CD4-positive, alpha-beta T cell (primary cell): ENCODE measurements around the gene SOD2. TPM values are rescaled to one million over a fixed set of nuclear protein-coding genes. Genes with fewer than 3 reads are reported as not detected.
A peak's percentile ranks its signal among the peaks of the same experiment; 100 is the strongest.
"Not testable (repeated sequence)": the region's sequence is repeated elsewhere in the genome, so short reads cannot be mapped to it uniquely, and the experiment has no call there.

Experiments used
- ATAC-seq: fragments of 200-7000 bp; cut with Tn5 transposase; one replicate; pipeline ENCODE4 v1.10.0; 2022; ENCODE audit warnings: mild to moderate bottlenecking; ENCODE audit not compliant: poor library complexity
- CTCF ChIA-PET: fragments of 350-600 bp; sonication (Branson Sonifier 250); formaldehyde crosslinking; loops from one replicate; lab custom pipeline; 2021; ENCODE audit warnings: antibody characterized with exemption, inconsistent platforms; lab: Charles Lee
- POLR2A ChIA-PET: fragments of 350-600 bp; sonication (Branson Sonifier 250); formaldehyde crosslinking; loops from one replicate; lab custom pipeline; 2021; ENCODE audit warnings: antibody characterized with exemption, inconsistent platforms; lab: Charles Lee
- DNase-seq, 14 experiments: peaks; one replicate each; pipeline ENCODE4 v3.0.0-alpha.2; 2013 to 2020; ENCODE audit warnings: mixed read lengths in 2 of 14
- H3K27ac ChIP-seq, 2 donors: one replicate each; pipeline versions ENCODE4 v1.5.1 to v1.7.0; 2013; ENCODE audit warnings: low read length in 2 of 2, low read depth in 1 of 2, mild to moderate bottlenecking in 1 of 2
- H3K27me3 ChIP-seq, 2 experiments: 1 replicate in 1 of 2; 2 replicates in 1 of 2; pipeline versions ENCODE4 v1.6.1 to v1.7.0; 2013; ENCODE audit warnings: low read length in 2 of 2, control low read depth in 1 of 2, mild to moderate bottlenecking in 1 of 2, moderate library complexity in 1 of 2; ENCODE audit not compliant: insufficient read depth in 2 of 2, control insufficient read depth in 1 of 2
- H3K36me3 ChIP-seq: one replicate; pipeline ENCODE4 v1.6.1; 2013; ENCODE audit warnings: low read length, control low read depth; ENCODE audit not compliant: insufficient read depth
- H3K4me1 ChIP-seq: one replicate; pipeline ENCODE4 v1.6.1; 2013; ENCODE audit warnings: low read length, control low read depth; ENCODE audit not compliant: insufficient read depth
- H3K4me3 ChIP-seq: one replicate; pipeline ENCODE4 v1.5.1; 2013; ENCODE audit warnings: mild to moderate bottlenecking, low read length, moderate library complexity
- H3K9me3 ChIP-seq, 2 experiments: 1 replicate in 1 of 2; 2 replicates in 1 of 2; pipeline versions ENCODE4 v1.6.1 to v1.7.0; 2013; ENCODE audit warnings: low read length in 2 of 2, mild to moderate bottlenecking in 2 of 2, control low read depth in 1 of 2, moderate library complexity in 1 of 2; ENCODE audit not compliant: control insufficient read depth in 1 of 2, insufficient read depth in 1 of 2
- H3K27ac Mint-ChIP-seq: one replicate; pipeline ENCODE4 v1.8.0; 2020; ENCODE audit warnings: mixed read lengths
- H3K27me3 Mint-ChIP-seq: one replicate; pipeline ENCODE4 v1.8.0; 2021; ENCODE audit warnings: mixed read lengths
- H3K36me3 Mint-ChIP-seq: one replicate; pipeline ENCODE4 v1.8.0; 2021; ENCODE audit warnings: low read depth, mixed read lengths
- H3K4me1 Mint-ChIP-seq: one replicate; pipeline ENCODE4 v1.8.0; 2021; ENCODE audit warnings: low read depth, mixed read lengths
- H3K4me3 Mint-ChIP-seq: one replicate; pipeline ENCODE4 v1.8.0; 2020; ENCODE audit warnings: mild to moderate bottlenecking, mixed read lengths
- H3K9me3 Mint-ChIP-seq: one replicate; pipeline ENCODE4 v1.8.0; 2020; ENCODE audit warnings: mixed read lengths
- CTCF ChIP-seq: fragments of 200-600 bp; IDR thresholded peaks from one replicate; pipeline ENCODE4 v1.8.0; 2022; ENCODE audit warnings: antibody characterized with exemption, mild to moderate bottlenecking
- intact Hi-C, 2 experiments: fragments of 100-400 bp; cut with DNase I in 1 of 2; cut with micrococcal nuclease in 1 of 2; formaldehyde crosslinking; loops; one replicate each; pipeline versions ENCODE4 v1.15.1 to v1.9.0; 2023 to 2025; cut with DNase I, micrococcal nuclease
- total RNA-seq, 174 experiments: library from RNA in 2 of 174; stranded (reverse) in 2 of 174; gene quantifications; one replicate each; pipeline ENCODE4 v1.2.3 and lab custom pipeline; 2021 to 2026

Gene SOD2
- total RNA-seq, 2 experiments from 2014 or later, result 182 to 195 TPM

DNA sequence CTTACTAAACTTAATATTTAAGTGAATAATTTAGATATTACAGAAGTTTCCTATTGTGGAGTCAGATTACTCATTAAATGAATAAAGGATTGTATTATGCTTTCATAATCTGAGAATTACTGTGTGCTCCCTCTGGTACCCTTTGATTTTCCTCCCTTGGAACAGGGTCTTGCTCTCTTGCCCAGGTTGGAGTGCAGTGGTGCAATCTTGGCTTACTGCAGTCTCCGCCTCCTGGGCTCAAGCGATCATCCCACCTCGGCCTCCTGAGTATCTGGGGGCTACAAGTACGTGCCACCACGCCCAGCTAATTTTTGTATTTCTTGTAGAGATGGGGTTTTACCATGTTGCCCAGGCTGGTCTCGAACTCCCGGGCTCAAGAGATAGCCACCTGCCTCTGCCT lies 43.9 kb upstream of the SOD2 start:
- H3K4me1 ChIP-seq, result peaks cover 31% of the 10 kb centered on the region
- H3K9me3 ChIP-seq, result no peaks in the 10 kb centered on the region
- peaks cover 78% of the 10 kb centered on the region for H3K4me1 Mint-ChIP-seq
- no peak for TF ChIP-seq CTCF
- H3K27ac Mint-ChIP-seq, result no peak overlapping the region
- no peaks in the 10 kb centered on the region for H3K9me3 Mint-ChIP-seq
- ChIA-PET CTCF (no interaction called here), POLR2A (interaction anchor here (0.9 to 3.3 kb wide), 4 partner anchors 7 to 25 kb away, joined by 3 to 20 read pairs (median 4); partner anchors contain the start of genes ACAT2 and WTAP)
- DNase-seq (no peak), ATAC-seq (no peak)
- H3K36me3 Mint-ChIP-seq, result peaks cover 56% of the 10 kb centered on the region
- no peak overlapping the region for H3K27ac ChIP-seq
- H3K36me3 ChIP-seq, result peaks cover 58% of the 10 kb centered on the region
- H3K4me3 ChIP-seq, result no peak overlapping the region
- no peaks in the 10 kb centered on the region for H3K27me3 ChIP-seq
- no peak overlapping the region for H3K4me3 Mint-ChIP-seq
- intact Hi-C loops, result loop anchor here in 1 of 2 experiments (2.0 kb wide), 1 partner anchor 20 kb away; no protein-coding TSS in a partner anchor
- H3K27me3 Mint-ChIP-seq, result no peaks in the 10 kb centered on the region

DNA sequence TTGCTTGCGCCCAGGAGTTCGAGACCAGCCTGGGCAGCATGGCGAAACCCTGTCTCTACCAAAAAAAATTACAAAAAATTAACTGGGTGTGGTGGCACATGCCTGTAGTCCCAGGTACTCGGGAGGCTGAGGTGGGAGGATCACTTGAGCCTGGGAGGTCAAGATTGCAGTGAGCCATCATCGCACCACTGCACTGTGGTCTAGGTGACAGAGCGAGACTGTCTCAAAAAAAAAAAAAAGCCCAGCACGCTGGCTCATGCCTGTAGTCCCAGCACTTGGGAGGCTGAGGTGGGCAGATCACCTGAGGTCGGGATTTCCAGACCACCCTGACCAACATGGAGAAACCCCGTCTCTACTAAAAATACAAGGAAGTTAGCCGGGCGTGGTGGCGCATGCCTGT lies 40.4 kb upstream of the SOD2 start:
- H3K4me3 ChIP-seq, H3K27ac ChIP-seq, H3K9me3 ChIP-seq, DNase-seq, H3K4me3 Mint-ChIP-seq, H3K27me3 Mint-ChIP-seq, H3K27me3 ChIP-seq, intact Hi-C loops, CTCF ChIA-PET, H3K9me3 Mint-ChIP-seq, ATAC-seq: not testable (repeated sequence)
- Histone ChIP-seq H3K4me1 (peaks cover 43% of the 10 kb centered on the region), H3K36me3 (peaks cover 37% of the 10 kb centered on the region)
- POLR2A ChIA-PET, result interaction anchor here (2.0 to 8.1 kb wide), 2 partner anchors 28 to 37 kb away, joined by 17 to 195 read pairs; partner anchors contain the start of genes ACAT2 and SOD2
- Mint-ChIP-seq H3K36me3 (peaks cover 54% of the 10 kb centered on the region), H3K4me1 (peaks cover 92% of the 10 kb centered on the region), H3K27ac (peak overlapping the region; percentile 16)

DNA sequence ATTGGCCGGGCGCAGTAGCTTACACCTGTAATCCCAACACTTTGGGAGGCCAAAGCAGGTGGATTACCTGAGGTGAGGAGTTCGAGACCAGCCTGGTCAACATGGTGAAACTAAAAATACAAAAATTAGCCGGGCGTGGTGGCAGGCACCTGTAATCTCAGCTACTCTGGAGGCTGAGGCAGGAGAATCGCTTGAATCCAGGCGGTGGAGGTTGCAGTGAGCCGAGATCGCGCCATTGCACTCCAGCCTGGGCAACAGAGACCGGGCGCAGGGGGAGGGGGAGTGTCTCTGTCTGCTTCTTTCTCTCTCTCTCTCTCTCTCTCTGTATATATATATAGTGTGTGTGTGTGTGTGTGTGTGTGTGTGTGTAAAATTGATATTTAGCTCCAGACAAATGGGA lies 39.5 kb upstream of the SOD2 start:
- H3K9me3 Mint-ChIP-seq, H3K27me3 Mint-ChIP-seq, DNase-seq, H3K27me3 ChIP-seq, H3K9me3 ChIP-seq, H3K27ac ChIP-seq, ATAC-seq, intact Hi-C loops, H3K4me3 ChIP-seq: not testable (repeated sequence)
- peaks cover 52% of the 10 kb centered on the region for H3K36me3 Mint-ChIP-seq
- ChIA-PET POLR2A (interaction anchor here (1.0 to 8.1 kb wide), 4 partner anchors 29 to 237 kb away, joined by 3 to 195 read pairs (median 10); partner anchors contain the start of genes ACAT2, IGF2R and SOD2), CTCF (interaction anchor here (0.6 kb wide), 1 partner anchor 24 kb away, joined by 3 read pairs; no protein-coding TSS in a partner anchor)
- peak overlapping the region; percentile 38 for H3K4me3 Mint-ChIP-seq
- peak overlapping the region; percentile 16 for H3K27ac Mint-ChIP-seq
- H3K4me1 ChIP-seq, result peaks cover 43% of the 10 kb centered on the region
- H3K4me1 Mint-ChIP-seq, result peaks cover 89% of the 10 kb centered on the region
- H3K36me3 ChIP-seq, result peaks cover 28% of the 10 kb centered on the region

DNA sequence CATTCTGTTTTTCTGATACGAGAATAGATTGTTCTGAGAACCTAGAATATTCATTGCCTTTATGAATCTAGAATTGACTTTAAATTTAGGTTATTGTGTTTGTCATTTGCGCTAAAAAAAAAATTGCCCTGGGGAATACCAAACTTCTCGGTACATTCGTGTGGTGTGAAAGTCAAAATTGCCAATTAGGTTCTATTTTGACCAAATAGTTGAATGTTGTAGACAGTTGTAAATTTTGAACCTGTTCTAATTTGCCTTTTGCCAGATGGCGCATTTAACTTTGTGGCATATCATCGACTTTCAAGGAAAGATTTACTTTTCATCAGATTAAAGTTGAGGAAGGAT lies 37.3 kb upstream of the SOD2 start:
- no peaks in the 10 kb centered on the region for H3K9me3 ChIP-seq
- H3K4me3 Mint-ChIP-seq, result peak overlapping the region; percentile 67
- H3K27ac Mint-ChIP-seq, result peak overlapping the region; percentile 57
- peaks cover 9% of the 10 kb centered on the region for H3K27me3 Mint-ChIP-seq
- peaks cover 16% of the 10 kb centered on the region for H3K36me3 ChIP-seq
- H3K4me3 ChIP-seq, result no peak overlapping the region
- peaks cover 56% of the 10 kb centered on the region for H3K36me3 Mint-ChIP-seq
- H3K27ac ChIP-seq, result no peak overlapping the region
- intact Hi-C loops, result no loop called here
- no peak for TF ChIP-seq CTCF
- H3K9me3 Mint-ChIP-seq, result no peaks in the 10 kb centered on the region
- peaks cover 46% of the 10 kb centered on the region for H3K4me1 ChIP-seq
- DNase-seq (no peak), ATAC-seq (no peak)
- POLR2A ChIA-PET, result interaction anchor here (6.7 to 8.3 kb wide), 3 partner anchors 30 to 59 kb away, joined by 148 to 195 read pairs (median 176); partner anchors contain the start of genes ACAT2, MRPL18, SOD2 and TCP1
- CTCF ChIA-PET, result interaction anchor here (2.2 kb wide), 1 partner anchor 10 kb away, joined by 7 read pairs; no protein-coding TSS in a partner anchor
- no peaks in the 10 kb centered on the region for H3K27me3 ChIP-seq
- peaks cover 85% of the 10 kb centered on the region for H3K4me1 Mint-ChIP-seq
